ENCODE data around the gene PPARA. TPM values are rescaled to one million over a fixed set of nuclear protein-coding genes. Genes with fewer than 3 reads are reported as not detected.

PPARA gene
- total RNA-seq, 2 donors from 2014 or later, result 48.4 to 67.1 TPM

- H3K4me1 ChIP-seq, result peaks cover 0 to 57% of the 10 kb centered on the region in 2 donors
- TF ChIP-seq CTCF (IDR thresholded peaks at IDR 0.05), result no peak
- no peaks in the 10 kb centered on the region for H3K9me3 ChIP-seq
- no peak overlapping the region for H3K4me3 ChIP-seq
- no peaks in the 10 kb centered on the region for H3K27me3 ChIP-seq
- peak overlapping the region; percentile 70 to 76 for H3K27ac ChIP-seq
- DNase-seq (ENCODE audit: low spot score), result no peak
- H3K36me3 ChIP-seq, result peaks cover 18% of the 10 kb centered on the region
These were observed 91.8 kb downstream of the PPARA start for GRCh38 chr22:46242076-46242475.

GRCh38 chr22:46244771-46245170 lies 94.4 kb downstream of the PPARA start:
- no peak for TF ChIP-seq CTCF (IDR thresholded peaks at IDR 0.05)
- no peak overlapping the region for H3K4me3 ChIP-seq
- no peaks in the 10 kb centered on the region for H3K27me3 ChIP-seq
- peaks cover 16% of the 10 kb centered on the region for H3K36me3 ChIP-seq
- DNase-seq (ENCODE audit: low spot score), result no peak
- peaks cover 0 to 55% of the 10 kb centered on the region in 2 donors for H3K4me1 ChIP-seq
- no peaks in the 10 kb centered on the region for H3K9me3 ChIP-seq
- H3K27ac ChIP-seq, result peak overlapping the region; percentile 79 to 81

- no peak for TF ChIP-seq CTCF (IDR thresholded peaks at IDR 0.05)
- H3K27me3 ChIP-seq, result no peaks in the 10 kb centered on the region
- peaks cover 0 to 56% of the 10 kb centered on the region in 2 donors for H3K4me1 ChIP-seq
- no peaks in the 10 kb centered on the region for H3K9me3 ChIP-seq
- no peak for DNase-seq (ENCODE audit: low spot score)
- peaks cover 13% of the 10 kb centered on the region for H3K36me3 ChIP-seq
- H3K27ac ChIP-seq, result peak overlapping the region; percentile 79 to 81
- H3K4me3 ChIP-seq, result peak overlapping the region in 1 of 2 donors; percentile 6
These were observed 95.2 kb downstream of the PPARA start for GRCh38 chr22:46245511-46245910.

GRCh38 chr22:46246178-46246577 lies 95.9 kb downstream of the PPARA start:
- Histone ChIP-seq H3K4me1 (peaks cover 0 to 56% of the 10 kb centered on the region in 2 donors), H3K4me3 (no peak overlapping the region)
- TF ChIP-seq CTCF (IDR thresholded peaks at IDR 0.05), result no peak

GRCh38 chr22:46247443-46247975 lies 97.2 kb downstream of the PPARA start:
- Histone ChIP-seq H3K27ac (peak overlapping the region in 1 of 2 donors; percentile 81), H3K9me3 (no peaks in the 10 kb centered on the region), H3K4me1 (peaks cover 0 to 54% of the 10 kb centered on the region in 2 donors), H3K36me3 (peaks cover 13% of the 10 kb centered on the region), H3K4me3 (no peak overlapping the region), H3K27me3 (no peaks in the 10 kb centered on the region)
- no peak for TF ChIP-seq CTCF (IDR thresholded peaks at IDR 0.05)
- DNase-seq (ENCODE audit: low spot score), result no peak

More at GRCh38 chr22:46246178-46246577, 95.9 kb downstream of the PPARA start:
- no peaks in the 10 kb centered on the region for H3K9me3 ChIP-seq
- no peak for DNase-seq (ENCODE audit: low spot score)
- no peaks in the 10 kb centered on the region for H3K27me3 ChIP-seq
- H3K36me3 ChIP-seq, result peaks cover 13% of the 10 kb centered on the region
- peak overlapping the region; percentile 79 to 81 for H3K27ac ChIP-seq
